Ascending aorta (tissue), 2 donors: ENCODE measurements around the gene MPZL1. TPM values are rescaled to one million over a fixed set of nuclear protein-coding genes. Genes with fewer than 3 reads are reported as not detected.

Experiments used
- DNase-seq, 2 donors: peaks; one replicate each; pipeline ENCODE4 v3.0.0-alpha.2; 2019; ENCODE audit warnings: low spot score in 2 of 2
- H3K27ac ChIP-seq, 2 donors: fragments of 200-600 bp; sonication (generic); one replicate each; pipeline ENCODE4 v1.5.1; 2016 to 2017; ENCODE audit warnings: mild to moderate bottlenecking in 1 of 2
- H3K27me3 ChIP-seq: fragments of 200-600 bp; sonication (generic); one replicate; pipeline ENCODE4 v1.5.1; 2017
- H3K36me3 ChIP-seq, 2 donors: fragments of 200-600 bp; sonication (generic); one replicate each; pipeline ENCODE4 v1.5.1; 2016
- H3K4me1 ChIP-seq, 2 donors: fragments of 200-600 bp; sonication (generic); one replicate each; pipeline ENCODE4 v1.5.1; 2016 to 2017; ENCODE audit warnings: mild to moderate bottlenecking in 1 of 2
- H3K4me3 ChIP-seq, 2 donors: fragments of 200-600 bp; sonication (generic); one replicate each; pipeline ENCODE4 v1.5.1; 2016 to 2017; ENCODE audit warnings: mild to moderate bottlenecking in 1 of 2
- H3K9me3 ChIP-seq, 2 donors: fragments of 200-600 bp; sonication (generic); one replicate each; pipeline ENCODE4 v1.5.1; 2016
- intact Hi-C: fragments of 100-400 bp; cut with DNase I; formaldehyde crosslinking; loops from one replicate; pipeline ENCODE4 v1.15.1; 2023
- total RNA-seq: library from RNA; depleted of rRNA; stranded (reverse); fragments of >200 nt; gene quantifications from one replicate; pipeline ENCODE4 v1.1.0, GENCODE V29; 2016
- TF ChIP-seq, protein P1 (sequence below), 3 experiments: fragments of 200-600 bp in 2 of 3; fragments of 450-650 bp in 1 of 3; sonication (generic) in 2 of 3; IDR thresholded peaks; one replicate each; pipeline ENCODE4 v1.5.1; 2016 to 2019; ENCODE audit warnings: antibody characterized with exemption in 3 of 3, mild to moderate bottlenecking in 1 of 3, moderate library complexity in 1 of 3

Gene MPZL1
- total RNA-seq, 1 donor from 2014 or later = 58.9 TPM

DNA sequence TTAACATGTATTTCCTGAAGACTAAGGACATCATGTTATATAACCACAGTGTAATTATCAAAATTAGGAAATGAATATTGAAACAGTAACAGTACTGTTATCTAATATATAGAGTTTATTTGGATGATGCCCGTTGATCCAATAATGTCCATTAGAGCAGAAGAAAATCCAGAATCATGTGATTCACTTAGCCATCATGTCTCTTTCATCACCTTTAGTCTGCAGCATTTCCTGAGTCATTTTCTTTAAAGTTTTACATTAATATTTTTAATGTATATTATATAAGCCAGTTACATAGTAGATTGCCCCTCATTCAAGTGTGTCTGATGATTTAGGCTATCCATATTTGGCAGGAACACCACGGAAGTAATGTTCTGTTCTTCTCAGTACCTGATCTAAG, 28.9 kb downstream of the MPZL1 start:
- peaks cover 0 to 18% of the 10 kb centered on the region in 2 donors for H3K4me1 ChIP-seq
- H3K27me3 ChIP-seq = no peaks in the 10 kb centered on the region
- no peaks in the 10 kb centered on the region for H3K9me3 ChIP-seq
- DNase-seq = no peak
- no peak overlapping the region for H3K4me3 ChIP-seq
- no peaks in the 10 kb centered on the region for H3K36me3 ChIP-seq
- intact Hi-C loops = no loop called here
- H3K27ac ChIP-seq = no peak overlapping the region
- TF ChIP-seq, protein P1, sequence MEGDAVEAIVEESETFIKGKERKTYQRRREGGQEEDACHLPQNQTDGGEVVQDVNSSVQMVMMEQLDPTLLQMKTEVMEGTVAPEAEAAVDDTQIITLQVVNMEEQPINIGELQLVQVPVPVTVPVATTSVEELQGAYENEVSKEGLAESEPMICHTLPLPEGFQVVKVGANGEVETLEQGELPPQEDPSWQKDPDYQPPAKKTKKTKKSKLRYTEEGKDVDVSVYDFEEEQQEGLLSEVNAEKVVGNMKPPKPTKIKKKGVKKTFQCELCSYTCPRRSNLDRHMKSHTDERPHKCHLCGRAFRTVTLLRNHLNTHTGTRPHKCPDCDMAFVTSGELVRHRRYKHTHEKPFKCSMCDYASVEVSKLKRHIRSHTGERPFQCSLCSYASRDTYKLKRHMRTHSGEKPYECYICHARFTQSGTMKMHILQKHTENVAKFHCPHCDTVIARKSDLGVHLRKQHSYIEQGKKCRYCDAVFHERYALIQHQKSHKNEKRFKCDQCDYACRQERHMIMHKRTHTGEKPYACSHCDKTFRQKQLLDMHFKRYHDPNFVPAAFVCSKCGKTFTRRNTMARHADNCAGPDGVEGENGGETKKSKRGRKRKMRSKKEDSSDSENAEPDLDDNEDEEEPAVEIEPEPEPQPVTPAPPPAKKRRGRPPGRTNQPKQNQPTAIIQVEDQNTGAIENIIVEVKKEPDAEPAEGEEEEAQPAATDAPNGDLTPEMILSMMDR (IDR thresholded peaks at IDR 0.05) = no peak

DNA sequence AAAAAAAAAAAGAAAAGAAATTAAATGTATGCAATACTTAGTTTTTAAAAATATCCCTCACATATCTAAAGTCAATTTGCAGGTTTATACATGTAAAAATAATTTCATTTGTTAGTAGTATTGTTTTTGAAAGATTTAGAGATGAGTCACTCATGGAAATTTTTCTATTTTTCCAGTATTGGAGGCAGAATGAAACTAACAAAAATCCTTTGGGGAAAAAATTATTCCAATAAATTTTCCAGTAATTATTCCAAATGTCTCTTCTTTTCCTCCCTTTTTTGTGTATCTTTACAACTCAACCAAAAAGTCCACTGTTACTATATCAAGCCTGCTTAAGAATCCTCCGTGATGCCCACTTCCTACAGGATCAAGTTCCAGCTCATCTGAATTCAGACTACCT, 29.9 kb downstream of the MPZL1 start:
- H3K27ac ChIP-seq = no peak overlapping the region
- peaks cover 0 to 17% of the 10 kb centered on the region in 2 donors for H3K4me1 ChIP-seq
- H3K36me3 ChIP-seq = no peaks in the 10 kb centered on the region
- intact Hi-C loops = no loop called here
- TF ChIP-seq, protein P1 (IDR thresholded peaks at IDR 0.05) = no peak
- DNase-seq = no peak
- no peaks in the 10 kb centered on the region for H3K9me3 ChIP-seq
- H3K27me3 ChIP-seq = no peaks in the 10 kb centered on the region
- H3K4me3 ChIP-seq = no peak overlapping the region

DNA sequence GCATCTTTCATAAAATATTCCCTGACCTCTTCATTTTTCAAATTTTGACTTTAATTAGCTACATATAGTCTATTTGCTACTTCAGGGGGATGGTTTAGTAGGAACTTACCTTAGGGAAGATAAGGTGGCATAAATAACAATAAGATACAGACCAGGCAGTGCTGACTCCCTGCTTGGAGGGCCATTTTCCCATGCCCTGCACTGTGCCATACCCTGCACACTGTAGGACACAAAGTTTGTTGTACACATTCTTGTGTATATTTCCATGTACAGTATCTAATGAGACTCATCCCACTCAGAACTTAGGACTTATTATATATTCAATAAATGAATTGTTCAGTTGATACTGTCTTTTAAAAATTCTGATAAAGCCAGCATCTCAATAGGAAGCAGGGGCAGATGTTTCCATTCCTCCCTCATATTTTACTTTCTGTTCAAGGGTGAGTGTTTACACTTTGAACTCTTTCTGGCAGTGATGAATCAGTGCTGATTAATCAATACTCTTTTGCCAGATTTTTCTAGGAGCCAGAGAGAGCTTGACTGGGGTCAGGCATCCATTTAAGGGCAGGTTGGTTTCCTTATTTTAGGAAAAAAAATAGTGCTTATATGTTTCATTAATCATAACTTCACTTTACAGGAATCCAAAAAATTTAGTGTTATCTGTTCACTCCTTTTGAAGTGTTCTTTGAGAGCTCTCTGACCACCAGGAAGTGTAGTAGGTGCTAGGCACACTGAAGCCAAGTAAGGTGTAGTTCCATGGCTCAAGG, 30.6 kb downstream of the MPZL1 start:
- no peak for DNase-seq
- Histone ChIP-seq H3K36me3 (no peaks in the 10 kb centered on the region), H3K4me1 (peaks cover 0 to 20% of the 10 kb centered on the region in 2 donors), H3K9me3 (no peaks in the 10 kb centered on the region), H3K27ac (no peak overlapping the region), H3K4me3 (no peak overlapping the region), H3K27me3 (no peaks in the 10 kb centered on the region)
- intact Hi-C loops = no loop called here
- TF ChIP-seq, protein P1 (IDR thresholded peaks at IDR 0.05) = no peak

DNA sequence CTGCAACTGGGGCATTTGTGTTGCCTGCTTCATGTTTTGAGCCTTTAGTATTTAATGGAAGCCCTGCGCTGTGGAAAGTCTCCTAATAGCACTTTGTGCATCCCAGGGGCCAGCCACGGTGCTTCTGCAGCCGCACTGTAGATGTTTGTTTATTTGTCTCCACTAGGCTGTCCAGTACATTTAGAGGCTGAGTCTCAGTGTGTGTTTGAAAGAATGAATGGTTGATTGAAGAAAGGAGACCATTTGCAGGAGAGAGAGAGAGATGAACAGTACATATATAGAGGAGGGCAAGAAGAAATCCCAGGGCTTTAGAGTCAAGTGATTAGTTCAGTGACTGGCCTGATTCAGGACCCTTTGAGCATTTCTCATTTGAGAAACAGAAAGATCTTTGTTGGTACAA, 33.9 kb downstream of the MPZL1 start:
- no peak for DNase-seq
- Histone ChIP-seq H3K4me3 (no peak overlapping the region), H3K9me3 (no peaks in the 10 kb centered on the region), H3K36me3 (no peaks in the 10 kb centered on the region), H3K4me1 (peaks cover 0 to 10% of the 10 kb centered on the region in 2 donors), H3K27me3 (no peaks in the 10 kb centered on the region), H3K27ac (no peak overlapping the region)
- intact Hi-C loops = no loop called here
- TF ChIP-seq, protein P1 (IDR thresholded peaks at IDR 0.05) = no peak

DNA sequence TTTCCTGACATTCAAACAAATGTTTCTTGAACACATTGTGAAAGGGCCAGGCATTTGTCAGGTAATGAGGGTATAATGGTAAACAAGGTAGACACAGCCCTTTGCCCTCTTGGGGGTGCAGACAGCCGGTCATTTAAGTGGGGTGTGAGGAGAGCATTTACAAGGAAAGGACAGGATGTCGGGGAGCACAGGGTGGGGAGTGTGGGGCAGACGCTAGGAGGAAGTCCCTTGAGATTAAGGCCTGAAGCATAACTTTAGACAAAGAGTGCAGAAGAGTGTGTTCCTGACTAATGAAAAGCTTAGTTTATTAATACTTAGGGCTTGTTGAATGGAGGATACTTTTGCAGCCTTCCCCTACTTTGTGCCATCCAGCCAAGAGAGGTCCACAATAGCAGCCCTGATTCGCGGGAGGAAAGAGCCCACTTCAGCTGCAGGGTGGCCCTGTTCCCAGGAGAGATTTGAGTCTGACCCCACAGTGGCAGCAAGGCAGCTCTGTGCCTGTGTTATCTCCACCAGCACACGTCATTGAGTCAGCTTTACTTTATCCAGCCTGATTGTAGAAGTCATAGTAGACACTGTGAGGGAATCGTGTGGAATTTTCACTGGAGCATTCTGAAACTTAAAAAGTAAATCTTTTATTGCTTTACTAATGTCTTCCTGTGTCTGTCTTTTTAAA, 35.1 kb downstream of the MPZL1 start:
- no peaks in the 10 kb centered on the region for H3K27me3 ChIP-seq
- intact Hi-C loops = no loop called here
- no peak for DNase-seq
- H3K27ac ChIP-seq = no peak overlapping the region
- no peak overlapping the region for H3K4me3 ChIP-seq
- no peaks in the 10 kb centered on the region for H3K9me3 ChIP-seq
- no peaks in the 10 kb centered on the region for H3K36me3 ChIP-seq
- TF ChIP-seq, protein P1 (IDR thresholded peaks at IDR 0.05) = no peak
- peaks cover 0 to 6% of the 10 kb centered on the region in 2 donors for H3K4me1 ChIP-seq
